Activated naive CD8-positive, alpha-beta T cell treated with anti-CD3 and anti-CD28 coated beads for 36 hours (primary cell): ENCODE results near the gene CA6. TPM values are rescaled to one million over a fixed set of nuclear protein-coding genes. Genes with fewer than 3 reads are reported as not detected.
"Not testable (repeated sequence)": the region's sequence is repeated elsewhere in the genome, so short reads cannot be mapped to it uniquely, and the experiment has no call there.

Source experiments
- DNase-seq: peaks from one replicate; pipeline ENCODE4 v3.0.0; 2021
- H3K27ac Mint-ChIP-seq: one replicate; pipeline ENCODE4 v1.8.0; 2022; ENCODE audit warnings: mild to moderate bottlenecking, moderate library complexity, mixed read lengths
- H3K27me3 Mint-ChIP-seq: one replicate; pipeline ENCODE4 v1.8.0; 2022; ENCODE audit warnings: mild to moderate bottlenecking, mixed read lengths
- H3K36me3 Mint-ChIP-seq: one replicate; pipeline ENCODE4 v1.8.0; 2021; ENCODE audit warnings: mild to moderate bottlenecking, mixed read lengths
- H3K4me1 Mint-ChIP-seq: one replicate; pipeline ENCODE4 v1.8.0; 2021; ENCODE audit warnings: mixed read lengths
- H3K4me3 Mint-ChIP-seq: one replicate; pipeline ENCODE4 v1.8.0; 2022; ENCODE audit warnings: mild to moderate bottlenecking, moderate library complexity, mixed read lengths
- H3K9me3 Mint-ChIP-seq: one replicate; pipeline ENCODE4 v1.8.0; 2022; ENCODE audit warnings: mixed read lengths
- total RNA-seq, 2 experiments: library from RNA; stranded (reverse); gene quantifications; one replicate each; pipeline ENCODE4 v1.2.3, GENCODE V29; 2021

Gene CA6
- total RNA-seq, 2 experiments from 2014 or later, result 12.3 to 13.7 TPM

DNA sequence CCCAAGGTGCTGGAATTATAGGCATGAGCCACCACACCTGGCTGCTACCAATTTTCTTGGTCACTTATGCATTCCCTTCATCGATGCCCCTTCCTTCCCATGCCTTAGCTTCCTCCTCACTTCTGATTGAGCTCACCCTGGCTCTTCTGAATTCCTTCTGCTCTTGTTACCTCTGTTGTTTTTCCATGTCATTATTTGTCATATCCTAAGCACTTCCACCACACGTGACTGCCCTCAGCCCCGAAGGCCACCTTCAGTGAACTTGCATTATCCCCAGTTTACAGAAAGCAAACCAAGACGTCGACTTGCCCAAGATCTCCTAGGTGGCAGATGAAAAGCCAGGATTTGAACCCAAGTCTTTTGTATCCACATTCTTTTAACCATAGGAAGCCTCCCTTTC lies 30.7 kb downstream of the CA6 start:
- no peak overlapping the region for H3K4me3 Mint-ChIP-seq
- no peak for DNase-seq
- H3K9me3 Mint-ChIP-seq, result peaks cover 1% of the 10 kb centered on the region
- H3K27me3 Mint-ChIP-seq, result no peaks in the 10 kb centered on the region
- H3K36me3 Mint-ChIP-seq, result peaks cover 21% of the 10 kb centered on the region
- H3K27ac Mint-ChIP-seq, result no peak overlapping the region
- peaks cover 32% of the 10 kb centered on the region for H3K4me1 Mint-ChIP-seq

DNA sequence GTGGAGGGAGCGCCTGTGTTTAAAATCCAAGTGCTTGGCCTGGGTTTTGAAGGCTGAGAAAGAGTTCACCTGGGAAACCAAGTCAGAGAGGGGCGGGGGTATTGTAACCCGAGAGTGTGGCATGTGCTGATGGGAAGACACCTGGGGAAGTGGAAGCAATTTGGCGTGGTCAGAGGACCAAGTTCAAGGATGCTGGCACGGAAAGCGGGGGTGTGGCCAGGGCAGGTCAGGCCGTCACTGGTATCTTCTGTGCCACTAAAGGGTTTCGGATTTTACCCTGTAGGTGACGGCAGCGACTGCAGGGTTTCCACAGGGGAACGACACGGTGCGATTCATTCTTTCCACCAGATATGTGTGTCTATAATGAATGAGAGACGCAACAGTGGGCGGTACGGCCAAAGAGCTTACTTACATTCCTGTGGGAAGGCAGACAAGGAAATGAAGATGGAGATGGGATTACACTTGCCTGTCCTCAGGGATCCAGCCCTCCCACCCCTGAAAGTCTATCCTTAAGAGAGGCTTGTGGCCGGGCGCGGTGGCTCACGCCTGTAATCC lies 31.3 kb downstream of the CA6 start:
- no peak for DNase-seq
- H3K4me3 Mint-ChIP-seq, result no peak overlapping the region
- H3K27me3 Mint-ChIP-seq, result no peaks in the 10 kb centered on the region
- peaks cover 1% of the 10 kb centered on the region for H3K9me3 Mint-ChIP-seq
- H3K4me1 Mint-ChIP-seq, result peaks cover 26% of the 10 kb centered on the region
- peaks cover 16% of the 10 kb centered on the region for H3K36me3 Mint-ChIP-seq
- H3K27ac Mint-ChIP-seq, result no peak overlapping the region

DNA sequence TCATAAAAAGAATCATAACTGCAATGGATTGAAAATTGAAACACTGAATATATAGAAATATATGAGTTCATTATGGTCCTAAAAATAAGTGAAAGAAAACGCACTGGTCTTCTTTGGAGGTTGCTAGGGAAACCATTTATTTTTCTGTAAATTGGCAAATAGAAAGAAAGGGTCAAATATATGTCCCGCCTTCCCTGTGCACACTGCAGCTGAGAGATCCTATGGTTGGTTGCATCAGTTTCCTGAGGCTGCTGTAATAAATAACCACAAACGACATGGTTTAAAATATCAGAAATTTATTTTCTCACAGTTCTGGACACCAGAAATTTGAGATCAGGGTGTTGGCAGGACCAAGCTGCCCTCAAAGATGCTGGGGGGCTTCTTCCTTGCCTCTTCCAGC lies 35.0 kb downstream of the CA6 start:
- H3K27ac Mint-ChIP-seq, result no peak overlapping the region
- H3K4me3 Mint-ChIP-seq, result no peak overlapping the region
- H3K9me3 Mint-ChIP-seq, result peaks cover 1% of the 10 kb centered on the region
- H3K27me3 Mint-ChIP-seq, result no peaks in the 10 kb centered on the region
- DNase-seq, result no peak
- H3K4me1 Mint-ChIP-seq, result peaks cover 17% of the 10 kb centered on the region
- H3K36me3 Mint-ChIP-seq, result no peaks in the 10 kb centered on the region

DNA sequence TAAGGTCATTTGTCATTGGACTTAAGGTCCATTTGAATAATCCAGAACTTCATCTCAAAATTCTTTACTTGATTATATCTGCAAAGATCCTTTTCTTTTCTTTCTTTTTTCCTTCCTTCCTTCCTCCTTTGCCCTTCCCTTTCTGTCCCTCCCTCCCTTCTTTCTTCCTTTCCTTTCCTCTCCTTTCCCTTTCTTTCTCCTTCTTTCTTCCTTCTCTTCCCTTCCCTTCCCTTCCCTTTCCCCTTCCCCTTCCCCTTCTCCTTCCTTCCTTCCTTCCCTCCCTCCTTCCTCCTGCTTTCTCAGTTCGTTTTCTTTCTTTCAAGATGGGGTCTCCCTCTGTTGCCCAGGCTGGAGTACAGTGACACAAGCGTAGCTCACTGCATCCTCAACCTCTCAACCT lies 35.5 kb downstream of the CA6 start:
- H3K9me3 Mint-ChIP-seq, result peaks cover 1% of the 10 kb centered on the region
- H3K27ac Mint-ChIP-seq, result no peak overlapping the region
- peaks cover 17% of the 10 kb centered on the region for H3K4me1 Mint-ChIP-seq
- H3K36me3 Mint-ChIP-seq, result no peaks in the 10 kb centered on the region
- no peak for DNase-seq
- H3K27me3 Mint-ChIP-seq, result no peaks in the 10 kb centered on the region
- H3K4me3 Mint-ChIP-seq, result no peak overlapping the region

DNA sequence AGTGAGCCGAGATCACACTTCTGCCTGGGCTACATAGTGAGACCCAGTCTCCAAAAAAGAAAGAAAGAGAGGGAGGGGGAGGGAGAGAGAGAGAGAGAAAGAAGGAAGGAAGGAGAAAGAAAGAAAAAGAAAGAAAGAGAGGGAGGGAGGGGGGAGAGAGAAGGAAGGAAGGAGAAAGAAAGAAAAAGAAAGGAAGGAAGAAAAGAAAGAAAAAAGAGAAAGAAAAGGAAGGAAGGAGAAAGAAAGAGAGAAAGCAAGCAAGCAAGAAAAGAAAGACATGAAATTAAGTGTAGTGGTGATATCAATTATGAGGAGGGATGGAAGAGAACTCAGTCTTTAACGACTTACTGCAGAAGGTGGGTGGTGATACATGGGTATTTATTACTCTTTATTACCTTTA lies 38.5 kb downstream of the CA6 start:
- Mint-ChIP-seq H3K27ac (peak overlapping the region; percentile 82), H3K27me3 (no peaks in the 10 kb centered on the region), H3K4me1 (peaks cover 23% of the 10 kb centered on the region), H3K4me3 (peak overlapping the region; percentile 19), H3K36me3 (no peaks in the 10 kb centered on the region), H3K9me3 (peaks cover 1% of the 10 kb centered on the region)
- DNase-seq, result no peak

DNA sequence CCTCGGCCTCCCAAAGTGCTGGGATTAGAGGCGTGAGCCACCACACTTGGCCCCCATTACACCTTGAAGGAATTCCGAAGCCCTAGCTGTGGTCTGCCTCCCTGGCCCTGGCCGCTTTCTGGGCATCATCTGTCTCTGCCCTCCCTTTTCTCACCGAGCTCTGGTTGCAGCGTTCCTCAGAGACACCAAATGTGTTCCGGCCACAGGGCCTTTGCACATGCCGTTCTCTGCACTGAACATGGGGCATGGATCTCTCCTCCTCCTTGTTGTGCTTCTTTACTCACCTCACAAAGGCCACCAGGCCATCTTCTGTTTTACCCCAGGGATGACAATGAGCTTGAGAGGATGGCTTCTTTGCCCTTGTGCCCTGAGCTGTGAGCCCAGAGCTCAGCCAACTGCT lies 39.3 kb downstream of the CA6 start:
- Mint-ChIP-seq H3K27ac (peak overlapping the region; percentile 7), H3K27me3 (no peaks in the 10 kb centered on the region), H3K4me3 (no peak overlapping the region), H3K9me3 (peaks cover 1% of the 10 kb centered on the region), H3K36me3 (no peaks in the 10 kb centered on the region), H3K4me1 (peaks cover 28% of the 10 kb centered on the region)
- DNase-seq, result no peak

DNA sequence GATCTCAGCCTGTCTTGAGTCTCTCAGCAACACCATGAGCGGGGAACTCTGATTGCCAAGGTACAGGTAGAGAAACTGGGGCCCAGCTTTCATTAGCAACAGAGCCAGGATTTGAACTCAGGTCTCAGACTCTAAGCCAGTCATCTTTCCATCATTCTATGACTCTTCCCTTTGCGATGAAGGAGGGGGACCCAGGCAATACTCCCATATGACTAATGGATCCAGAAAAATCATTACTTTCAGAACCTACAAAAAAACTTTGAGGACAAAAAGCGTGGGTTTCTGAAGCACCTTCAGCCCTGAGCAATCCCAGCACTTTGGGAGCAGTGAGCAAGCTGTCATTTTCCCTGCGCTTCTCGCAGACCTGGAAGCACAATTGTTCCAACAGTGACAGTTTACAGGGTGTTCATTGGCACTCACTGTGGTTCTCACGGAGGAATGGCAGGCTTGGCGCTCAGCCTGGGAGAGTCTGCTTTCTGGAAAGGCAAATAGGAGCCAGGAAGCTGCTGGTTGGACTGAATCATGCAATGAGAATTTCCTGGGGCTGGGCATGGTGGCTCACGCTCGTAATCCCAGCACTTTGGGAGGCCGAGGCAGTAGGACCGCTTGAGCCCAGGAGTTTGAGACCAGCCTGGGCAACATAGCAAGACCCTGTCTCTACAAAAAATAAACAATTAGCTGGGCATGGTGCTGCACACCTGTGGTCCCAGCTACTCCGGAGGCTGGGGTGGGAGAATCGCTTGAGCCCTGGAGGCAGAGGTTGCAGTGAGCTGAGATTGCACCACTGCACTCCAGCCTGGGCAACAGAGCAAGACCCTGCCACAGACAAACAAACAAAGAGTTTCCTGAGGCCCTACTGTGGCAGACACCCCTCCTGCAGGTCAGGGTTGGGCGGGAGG lies 40.5 kb downstream of the CA6 start:
- H3K4me1 Mint-ChIP-seq, result peaks cover 29% of the 10 kb centered on the region
- no peaks in the 10 kb centered on the region for H3K36me3 Mint-ChIP-seq
- H3K4me3 Mint-ChIP-seq, result peak overlapping the region; percentile 57
- peak overlapping the region; percentile 87 for H3K27ac Mint-ChIP-seq
- no peaks in the 10 kb centered on the region for H3K27me3 Mint-ChIP-seq
- H3K9me3 Mint-ChIP-seq, result no peaks in the 10 kb centered on the region
- DNase-seq, result no peak

DNA sequence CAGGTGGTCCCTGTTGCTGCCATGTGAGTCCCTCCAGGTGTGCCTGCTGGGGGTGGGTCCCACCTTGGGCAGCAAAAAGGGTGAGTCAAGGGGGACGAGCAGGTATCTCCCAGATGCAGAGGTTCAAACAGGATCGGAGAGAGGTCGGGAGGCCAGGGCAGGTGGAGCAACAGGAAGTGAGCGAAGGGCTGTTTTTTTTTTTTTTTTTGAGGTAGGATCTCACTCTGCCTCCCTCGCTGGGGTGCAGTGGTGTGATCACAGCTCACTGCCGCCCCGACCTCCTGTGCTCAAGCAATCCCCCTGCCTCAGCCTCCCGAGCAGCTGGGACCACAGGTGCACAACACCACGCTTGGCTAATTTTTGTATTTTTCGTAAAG lies 41.1 kb downstream of the CA6 start:
- Mint-ChIP-seq H3K9me3 (no peaks in the 10 kb centered on the region), H3K4me1 (peaks cover 29% of the 10 kb centered on the region), H3K27ac (peak overlapping the region; percentile 87), H3K27me3 (no peaks in the 10 kb centered on the region), H3K36me3 (no peaks in the 10 kb centered on the region), H3K4me3 (peak overlapping the region; percentile 57)
- no peak for DNase-seq

DNA sequence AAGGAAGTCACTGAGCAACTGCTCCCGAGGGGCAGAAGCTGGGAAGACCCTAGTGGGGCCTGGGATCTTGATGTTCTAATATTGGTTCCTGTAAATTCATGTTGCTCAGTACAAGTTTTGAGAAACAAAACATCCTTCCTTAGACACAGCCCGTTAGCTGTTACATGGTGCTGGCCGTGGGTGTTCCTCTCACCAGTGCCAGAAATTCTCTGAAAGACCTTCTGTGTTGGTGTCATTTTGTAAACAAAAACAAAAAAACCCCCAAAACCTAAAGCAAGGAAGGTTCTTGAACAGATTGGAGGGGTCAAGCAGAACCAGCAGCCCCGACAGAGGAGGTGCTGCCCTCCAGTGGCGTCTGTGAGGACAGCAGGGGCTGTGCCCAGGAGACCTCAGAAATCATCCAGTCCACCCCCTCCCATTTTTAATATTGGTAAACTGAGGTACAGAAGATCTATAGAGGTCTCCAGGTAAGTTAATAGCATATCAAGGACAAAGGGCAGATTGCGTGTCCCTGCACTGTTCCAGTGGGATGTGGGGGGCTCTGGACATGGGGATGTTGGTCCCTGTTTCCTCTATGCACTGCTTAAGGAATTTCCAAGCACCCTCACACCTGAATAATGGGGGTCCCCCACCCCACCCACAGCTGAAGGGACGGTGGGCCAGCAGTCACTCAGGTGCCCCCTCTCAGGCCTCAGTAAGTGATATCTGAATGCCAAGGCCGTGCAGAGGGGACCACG lies 42.4 kb downstream of the CA6 start:
- Mint-ChIP-seq H3K4me1 (peaks cover 29% of the 10 kb centered on the region), H3K9me3 (no peaks in the 10 kb centered on the region), H3K36me3 (no peaks in the 10 kb centered on the region), H3K27ac (peak overlapping the region; percentile 85), H3K4me3 (peak overlapping the region; percentile 37), H3K27me3 (no peaks in the 10 kb centered on the region)
- DNase-seq, result peak; percentile 71

DNA sequence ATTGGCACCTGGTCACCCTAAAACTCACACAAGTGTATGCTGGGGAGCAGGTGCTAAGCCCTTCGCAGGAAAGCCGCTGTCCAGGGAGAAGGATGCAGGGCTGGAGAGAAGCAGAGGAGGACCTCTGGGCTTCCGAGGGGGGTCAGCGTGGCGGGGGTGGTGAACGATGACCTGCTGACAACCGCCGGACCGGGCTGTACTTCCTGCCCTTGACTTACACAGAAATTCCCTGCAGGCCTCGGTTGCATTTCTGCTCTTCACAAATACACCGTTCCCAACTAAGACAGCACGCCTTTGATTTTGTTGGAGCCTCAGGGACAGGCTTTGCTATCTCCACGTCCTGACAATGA lies 42.9 kb downstream of the CA6 start:
- peaks cover under 1% of the 10 kb centered on the region for H3K9me3 Mint-ChIP-seq
- H3K27me3 Mint-ChIP-seq, result no peaks in the 10 kb centered on the region
- H3K27ac Mint-ChIP-seq, result no peak overlapping the region
- no peak overlapping the region for H3K4me3 Mint-ChIP-seq
- no peaks in the 10 kb centered on the region for H3K36me3 Mint-ChIP-seq
- H3K4me1 Mint-ChIP-seq, result peaks cover 25% of the 10 kb centered on the region
- no peak for DNase-seq

DNA sequence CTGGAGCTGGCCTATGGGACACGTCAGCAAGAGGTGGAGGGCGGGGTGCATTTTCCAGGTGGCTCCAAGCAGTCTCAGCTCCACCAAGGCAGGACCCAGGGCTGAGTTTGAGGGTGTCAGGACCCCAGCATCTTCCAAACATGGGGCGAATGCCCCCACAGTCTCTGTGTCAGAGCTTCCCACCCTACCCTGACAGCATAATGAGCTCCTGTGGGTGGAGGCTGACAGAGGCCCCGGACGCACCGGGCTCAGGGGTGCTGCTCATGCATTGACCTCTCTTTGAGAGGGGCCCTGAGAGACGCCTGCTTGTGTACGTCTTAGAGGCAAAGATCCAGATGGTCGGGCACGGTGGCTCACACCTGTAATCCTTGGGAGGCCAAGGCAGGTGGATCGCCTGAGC lies 43.4 kb downstream of the CA6 start:
- DNase-seq, result no peak
- H3K9me3 Mint-ChIP-seq, result peaks cover 1% of the 10 kb centered on the region
- H3K36me3 Mint-ChIP-seq, result no peaks in the 10 kb centered on the region
- H3K4me3 Mint-ChIP-seq, result no peak overlapping the region
- no peaks in the 10 kb centered on the region for H3K27me3 Mint-ChIP-seq
- H3K4me1 Mint-ChIP-seq, result peaks cover 21% of the 10 kb centered on the region
- no peak overlapping the region for H3K27ac Mint-ChIP-seq

DNA sequence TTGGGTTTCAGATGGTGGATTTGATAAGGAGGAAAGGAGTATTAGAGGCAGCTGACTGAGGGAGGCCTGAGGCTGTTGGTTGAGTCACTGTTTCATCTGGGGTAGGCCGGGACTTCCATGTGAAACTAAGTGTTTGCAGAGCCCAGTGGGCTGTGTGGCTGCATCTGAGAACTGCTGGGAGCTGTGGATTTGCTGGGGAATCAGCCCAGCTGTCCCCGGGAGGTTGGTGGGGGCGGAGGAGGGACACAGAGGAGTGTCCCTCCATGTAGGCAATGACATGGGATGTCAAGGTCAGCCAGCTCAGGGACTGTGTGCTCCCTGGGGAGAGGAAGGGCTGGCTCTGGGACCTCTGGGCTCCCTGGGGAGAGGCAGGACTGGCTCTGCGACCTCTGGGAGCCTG lies 44.2 kb downstream of the CA6 start:
- no peak for DNase-seq
- no peaks in the 10 kb centered on the region for H3K27me3 Mint-ChIP-seq
- H3K36me3 Mint-ChIP-seq, result no peaks in the 10 kb centered on the region
- no peak overlapping the region for H3K27ac Mint-ChIP-seq
- no peak overlapping the region for H3K4me3 Mint-ChIP-seq
- peaks cover 18% of the 10 kb centered on the region for H3K4me1 Mint-ChIP-seq
- H3K9me3 Mint-ChIP-seq, result peaks cover 1% of the 10 kb centered on the region

DNA sequence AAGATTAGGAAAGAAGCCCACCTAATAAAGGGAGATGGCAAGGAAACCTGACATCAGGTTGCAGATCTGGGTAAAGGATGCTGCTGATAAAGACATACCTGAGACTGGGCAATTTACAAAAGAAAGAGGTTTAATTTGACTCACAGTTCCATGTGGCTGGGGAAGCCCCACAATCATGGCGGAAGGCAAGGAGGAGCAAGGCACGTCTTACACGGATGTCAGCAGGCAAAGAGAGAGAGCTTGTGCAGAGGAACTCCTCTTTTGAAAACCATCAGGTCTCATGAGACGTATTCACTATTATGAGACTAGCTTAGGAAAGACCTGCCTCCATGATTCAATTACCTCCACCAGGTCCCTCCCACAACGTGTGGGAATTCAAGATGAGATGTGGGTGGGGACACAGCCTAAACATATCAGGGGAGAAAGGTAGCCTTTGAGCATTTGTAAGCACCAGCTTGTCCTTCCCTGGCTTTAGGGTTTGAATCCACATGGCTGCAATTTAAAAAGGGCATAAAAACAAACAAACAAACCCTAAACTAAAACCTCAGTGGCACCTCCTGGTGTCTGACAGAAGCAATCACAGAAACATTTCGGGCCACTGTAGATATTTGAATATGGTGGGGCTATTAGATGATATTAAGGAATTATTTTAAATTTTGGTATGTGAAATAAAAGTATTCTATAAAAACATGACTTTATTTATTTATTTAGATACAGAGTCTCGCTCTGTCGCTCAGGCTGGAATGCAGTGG lies 47.4 kb downstream of the CA6 start:
- Mint-ChIP-seq H3K4me1 (peaks cover 7% of the 10 kb centered on the region), H3K27me3 (no peaks in the 10 kb centered on the region), H3K36me3 (no peaks in the 10 kb centered on the region), H3K27ac (no peak overlapping the region), H3K4me3 (no peak overlapping the region), H3K9me3 (peaks cover 1% of the 10 kb centered on the region)
- DNase-seq, result no peak

DNA sequence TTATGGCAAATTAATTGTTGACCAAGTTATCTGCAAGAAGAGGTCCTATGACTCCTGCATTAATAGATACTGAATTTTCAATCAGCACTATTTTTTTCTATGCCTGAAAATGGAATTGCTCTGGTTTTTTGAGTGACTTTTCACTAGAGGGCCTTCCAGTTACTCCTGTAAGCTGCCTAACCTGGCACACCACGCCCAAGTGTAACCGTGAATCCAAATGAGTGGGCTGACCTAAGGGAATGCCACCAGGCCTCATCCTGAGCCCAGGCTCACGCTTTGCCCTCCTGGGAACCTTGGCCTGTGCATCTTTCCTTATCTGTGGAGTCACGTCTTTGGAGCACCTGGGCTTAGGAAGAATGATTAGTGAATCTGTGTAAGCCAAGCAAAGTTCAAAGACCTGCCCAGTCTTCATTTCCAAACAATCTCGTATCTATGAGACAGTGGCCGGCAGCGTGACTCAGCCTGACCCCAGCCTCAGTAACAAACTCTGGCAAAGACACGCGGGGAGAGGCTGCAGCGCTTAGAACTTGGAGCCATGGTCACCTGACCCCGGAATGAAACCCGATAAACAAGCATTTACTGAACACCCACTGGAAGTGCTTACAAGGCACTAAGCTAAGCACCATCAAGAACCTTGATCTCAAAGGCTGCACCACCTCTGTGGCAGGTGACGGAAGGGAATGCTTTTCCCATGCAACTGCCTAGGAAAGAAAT lies 48.5 kb downstream of the CA6 start:
- H3K9me3 Mint-ChIP-seq, H3K4me3 Mint-ChIP-seq, DNase-seq, H3K4me1 Mint-ChIP-seq, H3K36me3 Mint-ChIP-seq, H3K27ac Mint-ChIP-seq, H3K27me3 Mint-ChIP-seq: not testable (repeated sequence)
